Endothelial cell of umbilical vein (primary cell): Measurements from ENCODE around the gene MSRB2.

ENCODE experiments used
- CTCF ChIP-seq, 2 donors: IDR thresholded peaks; 1 replicate in 1 of 2; 2 replicates in 1 of 2; pipeline ENCODE4 v1.5.1; 2011; ENCODE audit warnings: low read length in 2 of 2, mild to moderate bottlenecking in 2 of 2, moderate library complexity in 2 of 2, control low read depth in 1 of 2, inconsistent platforms in 1 of 2, low read depth in 1 of 2; ENCODE audit not compliant: insufficient read depth in 1 of 2; ENCODE audit errors: extremely low read depth in 1 of 2
- POLR2A ChIP-seq: IDR thresholded peaks from 2 replicates; pipeline ENCODE4 v1.6.1; 2012; ENCODE audit warnings: low read depth, mild to moderate bottlenecking, control low read depth, low read length

- TF ChIP-seq CTCF (IDR thresholded peaks at IDR 0.05; ENCODE audit: extremely low read depth in 1 of 2, insufficient read depth in 1 of 2, low read depth in 1 of 2, low read length in 2 of 2) (no peak), POLR2A (no peak)
Measured at GRCh38 chr10:23069019-23069815, 26.2 kb upstream of the MSRB2 start.
